ENCODE data around the gene TSGA10. TPM values are rescaled to one million over a fixed set of nuclear protein-coding genes. Genes with fewer than 3 reads are reported as not detected.

Gene TSGA10
- total and polyA plus RNA-seq, 2 experiments from 2014 or later: 6.4 to 24.2 TPM

GRCh38 chr2:98975611-98976010, 179.1 kb downstream of the TSGA10 start:
- no peak overlapping the region for H3K4me2 ChIP-seq
- H3K4me1 ChIP-seq (ENCODE audit: insufficient read depth): no peaks in the 10 kb centered on the region
- TF ChIP-seq EZH2phosphoT487 (IDR thresholded peaks at IDR 0.05; ENCODE audit: unreplicated experiment): no peak
- TF ChIP-seq EZH2 (IDR thresholded peaks at IDR 0.05; ENCODE audit: low read depth, unreplicated experiment): no peak
- TF ChIP-seq ZNF331 (CRISPR knock-in tag; IDR thresholded peaks at IDR 0.05; ENCODE audit: low read depth): no peak
- TF ChIP-seq POLR2AphosphoS5 (IDR thresholded peaks at IDR 0.05; ENCODE audit: low read depth): no peak
- TF ChIP-seq, protein P1, sequence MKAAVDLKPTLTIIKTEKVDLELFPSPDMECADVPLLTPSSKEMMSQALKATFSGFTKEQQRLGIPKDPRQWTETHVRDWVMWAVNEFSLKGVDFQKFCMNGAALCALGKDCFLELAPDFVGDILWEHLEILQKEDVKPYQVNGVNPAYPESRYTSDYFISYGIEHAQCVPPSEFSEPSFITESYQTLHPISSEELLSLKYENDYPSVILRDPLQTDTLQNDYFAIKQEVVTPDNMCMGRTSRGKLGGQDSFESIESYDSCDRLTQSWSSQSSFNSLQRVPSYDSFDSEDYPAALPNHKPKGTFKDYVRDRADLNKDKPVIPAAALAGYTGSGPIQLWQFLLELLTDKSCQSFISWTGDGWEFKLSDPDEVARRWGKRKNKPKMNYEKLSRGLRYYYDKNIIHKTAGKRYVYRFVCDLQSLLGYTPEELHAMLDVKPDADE (IDR thresholded peaks at IDR 0.05): no peak
- no peak for TF ChIP-seq ZNF462 (CRISPR knock-in tag; IDR thresholded peaks at IDR 0.05)
- TF ChIP-seq JUNB (IDR thresholded peaks at IDR 0.05; ENCODE audit: unreplicated experiment): no peak
- TF ChIP-seq NANOG (IDR thresholded peaks at IDR 0.05; ENCODE audit: borderline replicate concordance): no peak
- TF ChIP-seq CREB1 (CRISPR knock-in tag; IDR thresholded peaks at IDR 0.05; ENCODE audit: low read depth): no peak
- no peaks in the 10 kb centered on the region for H3K27me3 ChIP-seq (ENCODE audit: insufficient read depth)
- H3K4me3 ChIP-seq: no peak overlapping the region
- DNase-seq (ENCODE audit: low spot score) (no peak), ATAC-seq (no peak)
- no peaks in the 10 kb centered on the region for H3K9me2 ChIP-seq (ENCODE audit: insufficient read depth)
- no peaks in the 10 kb centered on the region for H3K4me1 Mint-ChIP-seq
- no peak overlapping the region for H3K27ac Mint-ChIP-seq
- no peaks in the 10 kb centered on the region for H3K79me2 ChIP-seq (replicated peaks; ENCODE audit: insufficient read depth)
- H2AFZ ChIP-seq: no peak overlapping the region
- H3K27me3 Mint-ChIP-seq (ENCODE audit: insufficient read depth, low read depth, poor library complexity): no peaks in the 10 kb centered on the region
- H3K4me3 Mint-ChIP-seq: no peak overlapping the region
- peaks cover 72% of the 10 kb centered on the region for H3K9me3 Mint-ChIP-seq
- no peak overlapping the region for H3K27ac ChIP-seq (ENCODE audit: low read depth)
- no peaks in the 10 kb centered on the region for H4K20me1 ChIP-seq (replicated peaks; ENCODE audit: insufficient read depth)
- peaks cover 13% of the 10 kb centered on the region; the same call in 1 of the 2 replicates for H3K36me3 ChIP-seq (ENCODE audit: insufficient read depth)
- peaks cover 15% of the 10 kb centered on the region; the same call in 2 of the 3 replicates for H3K36me3 Mint-ChIP-seq (ENCODE audit: low read depth)
- no peaks in the 10 kb centered on the region for H3F3A ChIP-seq (replicated peaks; ENCODE audit: low read depth)

Data from GM23338 (cell line).